K562 (cell line): ENCODE results near the gene IVL. TPM values are rescaled to one million over a fixed set of nuclear protein-coding genes. Genes with fewer than 3 reads are reported as not detected.

ENCODE experiments used
- ATAC-seq: fragments of 200-7000 bp; cut with Tn5 transposase; 3 replicates; pipeline ENCODE4 v1.9.1; 2020; ENCODE audit warnings: moderate library complexity
- BruUV-seq: library from RNA; stranded (reverse); fragments of 400-500 nt; replicated peaks from 2 replicates; lab custom pipeline; 2021; lab: Mats Ljungman, UMichigan
- CTCF ChIA-PET: fragments of 300-600 bp; formaldehyde crosslinking; extraction: SDS; loops from one replicate; lab custom pipeline; 2021; ENCODE audit warnings: low intra/inter-chr PET ratio; lab: Yijun Ruan, JAX
- POLR2A ChIA-PET: fragments of 300-600, 350-650 bp; sonication (Branson Sonifier 250); formaldehyde crosslinking; extraction: SDS; loops from one replicate; lab custom pipeline; 2021; ENCODE audit warnings: antibody characterized with exemption, inconsistent platforms; lab: Yijun Ruan, JAX
- DNase-seq, 4 experiments: peaks; one replicate each; pipeline versions ENCODE4 v3.0.0 to v3.0.0-alpha.2; 2011 to 2018; ENCODE audit warnings: low spot score in 3 of 4, mixed read lengths in 3 of 4; ENCODE audit errors: extremely low read depth in 1 of 4
- FAIRE-seq: peaks from 2 replicates; lab custom pipeline; 2011; peaks lifted over from hg19 to GRCh38; lab: Jason Lieb, UNC
- H2AFZ ChIP-seq: 2 replicates; pipeline ENCODE4 v1.6.0; 2011; ENCODE audit warnings: low read depth, low read length, control low read depth, inconsistent platforms
- H3K27ac ChIP-seq: fragments of 200-600 bp; 3 replicates; pipeline ENCODE4 v1.8.0; 2011; ENCODE audit warnings: low read depth, mild to moderate bottlenecking, control low read depth, inconsistent platforms, low read length, moderate library complexity, mixed read lengths; ENCODE audit errors: extremely low read depth
- H3K27me3 ChIP-seq, 2 experiments: fragments of 300-600 bp in 1 of 2; 2 replicates in 1 of 2; 3 replicates in 1 of 2; pipeline versions ENCODE4 v1.6.0 to v1.8.0; 2011; ENCODE audit warnings: inconsistent platforms in 2 of 2, low read length in 2 of 2, mild to moderate bottlenecking in 1 of 2, mixed read lengths in 1 of 2, moderate library complexity in 1 of 2; ENCODE audit not compliant: control insufficient read depth in 2 of 2, insufficient read depth in 2 of 2
- H3K36me3 ChIP-seq: fragments of 300-600 bp; 3 replicates; pipeline ENCODE4 v1.8.0; 2011; ENCODE audit warnings: mild to moderate bottlenecking, low read length, inconsistent platforms; ENCODE audit not compliant: control insufficient read depth, insufficient read depth
- H3K4me1 ChIP-seq, 2 experiments: fragments of 200-600 bp in 1 of 2; replicated peaks in 1 of 2; 2 replicates in 1 of 2; 3 replicates in 1 of 2; pipeline versions ENCODE4 v1.5.1 to v1.8.0; 2011; ENCODE audit warnings: inconsistent platforms in 2 of 2, low read length in 2 of 2, mild to moderate bottlenecking in 1 of 2, mixed read lengths in 1 of 2, moderate library complexity in 1 of 2; ENCODE audit not compliant: control insufficient read depth in 2 of 2, insufficient read depth in 2 of 2
- H3K4me2 ChIP-seq: 2 replicates; pipeline ENCODE4 v1.6.1; 2011; ENCODE audit warnings: low read length, control low read depth, inconsistent platforms, mixed read lengths; ENCODE audit not compliant: insufficient read depth
- H3K4me3 ChIP-seq: fragments of 200-600 bp; sonication (generic), shearing (Covaris generic); 2 replicates; pipeline ENCODE4 v1.5.1; 2016; ENCODE audit warnings: control low read depth, inconsistent platforms
- H3K79me2 ChIP-seq: fragments of 200-600 bp; 3 replicates; pipeline ENCODE4 v1.8.0; 2011; ENCODE audit warnings: low read length, inconsistent platforms; ENCODE audit not compliant: control insufficient read depth, insufficient read depth
- H3K9ac ChIP-seq, 2 experiments: 2 replicates each; pipeline versions ENCODE4 v1.6.0 to v1.6.1; 2011; ENCODE audit warnings: low read depth in 2 of 2, low read length in 2 of 2, control low read depth in 1 of 2, inconsistent platforms in 1 of 2, mild to moderate bottlenecking in 1 of 2, mixed read lengths in 1 of 2; ENCODE audit not compliant: insufficient read depth in 1 of 2
- H3K9me1 ChIP-seq: one replicate; pipeline ENCODE4 v1.6.0; 2011; ENCODE audit warnings: inconsistent platforms, mild to moderate bottlenecking, low read length, moderate library complexity; ENCODE audit not compliant: control insufficient read depth, insufficient read depth
- H3K9me3 ChIP-seq: replicated peaks from 2 replicates; pipeline ENCODE4 v1.5.1; 2011; ENCODE audit warnings: low read depth, low read length, inconsistent platforms; ENCODE audit not compliant: control insufficient read depth, insufficient read depth
- H4K20me1 ChIP-seq: replicated peaks from 2 replicates; pipeline ENCODE4 v1.6.1; 2011; ENCODE audit warnings: low read length, inconsistent platforms, mixed read lengths; ENCODE audit not compliant: control insufficient read depth, insufficient read depth
- FUS ChIP-seq: fragments of 200-400 bp; formaldehyde crosslinking; optimal IDR thresholded peaks from 2 replicates; pipeline ENCODE3; 2017; ENCODE audit warnings: low read depth, low read length
- HLTF ChIP-seq: fragments of 450-650 bp; IDR thresholded peaks from 2 replicates; pipeline ENCODE4 v1.6.1; 2016
- NCOA6 ChIP-seq: fragments of 450-650 bp; IDR thresholded peaks from 2 replicates; pipeline ENCODE4 v1.6.1; 2017; ENCODE audit warnings: mild to moderate bottlenecking
- NFE2 ChIP-seq: IDR thresholded peaks from 2 replicates; pipeline ENCODE4 v1.6.1; 2014; ENCODE audit warnings: antibody characterized with exemption, low read depth
- PTRF ChIP-seq: fragments of 450-650 bp; IDR thresholded peaks from 2 replicates; pipeline ENCODE4 v1.6.1; 2016; ENCODE audit warnings: mild to moderate bottlenecking, missing genetic modification characterization, missing compliant biosample characterization
- RB1 ChIP-seq: fragments of 450-650 bp; IDR thresholded peaks from 2 replicates; pipeline ENCODE4 v1.6.1; 2017; ENCODE audit warnings: low read depth, mild to moderate bottlenecking
- SIX5 ChIP-seq, 2 experiments: IDR thresholded peaks; 2 replicates each; pipeline ENCODE4 v1.6.1; 2011; ENCODE audit warnings: low read length in 2 of 2, borderline replicate concordance in 1 of 2, low read depth in 1 of 2, mild to moderate bottlenecking in 1 of 2, moderate library complexity in 1 of 2; ENCODE audit not compliant: insufficient read depth in 1 of 2
- SMARCB1 ChIP-seq: IDR thresholded peaks from 2 replicates; pipeline ENCODE4 v1.6.1; 2011; ENCODE audit warnings: improper control_type of control experiment, low read depth; ENCODE audit not compliant: insufficient read length
- SMARCC2 ChIP-seq: fragments of 450-650 bp; IDR thresholded peaks from 2 replicates; pipeline ENCODE4 v1.6.1; 2017; ENCODE audit warnings: antibody characterized with exemption, moderate library complexity, mild to moderate bottlenecking, low read depth
- SRF ChIP-seq, 2 experiments: fragments of 250-450, 450-650 bp in 1 of 2; sonication (Bioruptor Pico) in 1 of 2; sonication (generic) in 1 of 2; formaldehyde crosslinking; IDR thresholded peaks; 2 replicates each; pipeline versions ENCODE4 v1.5.0 to v1.5.1; 2020 to 2022; ENCODE audit warnings: mild to moderate bottlenecking in 1 of 2, missing genetic modification reagents in 1 of 2
- TRIM28 ChIP-seq: fragments of 450-650 bp; IDR thresholded peaks from 2 replicates; pipeline ENCODE4 v1.6.1; 2017
- YY1 ChIP-seq, 3 experiments: IDR thresholded peaks; 2 replicates each; pipeline ENCODE4 v1.6.1; 2011; ENCODE audit warnings: low read length in 2 of 3, mild to moderate bottlenecking in 2 of 3, moderate library complexity in 2 of 3, borderline replicate concordance in 1 of 3, control low read depth in 1 of 3, low read depth in 1 of 3; ENCODE audit not compliant: insufficient read depth in 3 of 3, insufficient replicate concordance in 2 of 3, control insufficient read depth in 1 of 3, insufficient read length in 1 of 3; ENCODE audit errors: extremely low read depth in 1 of 3
- ZKSCAN8 ChIP-seq: fragments of 200-800 bp; sonication (Bioruptor generic); IDR thresholded peaks from 2 replicates; pipeline ENCODE4 v1.6.1; 2016; ENCODE audit warnings: missing genetic modification characterization, missing compliant biosample characterization
- ZNF551 ChIP-seq: fragments of 250-450 bp; sonication (Bioruptor Pico); IDR thresholded peaks from 2 replicates; pipeline ENCODE4 v1.5.0; 2021; ENCODE audit warnings: mild to moderate bottlenecking, moderate library complexity
- ZNF583 ChIP-seq: fragments of 250-450 bp; sonication (Bioruptor Pico); IDR thresholded peaks from 2 replicates; pipeline ENCODE4 v1.4.0; 2020
- ZNF699 ChIP-seq: fragments of 250-450 bp; sonication (Bioruptor Pico); IDR thresholded peaks from 2 replicates; pipeline ENCODE4 v1.8.0; 2021; ENCODE audit warnings: mild to moderate bottlenecking, moderate library complexity; ENCODE audit not compliant: insufficient replicate concordance
- WGBS: fragments of 100-300 bp; shearing (Covaris generic); methylation state at CpG from one replicate; pipeline ENCODE4 v1.1.6; 2016; ENCODE audit warnings: low coverage, mixed read lengths; ENCODE audit not compliant: insufficient coverage; ENCODE audit errors: missing lambda C conversion rate; 5-methylcytosine and 5-hydroxymethylcytosine counted together
- in situ Hi-C: fragments of 300-500 bp; cut with MboI; formaldehyde crosslinking; loops from 4 replicates; pipeline ENCODE4 v1.15.0; 2018; ENCODE audit warnings: inconsistent platforms, mixed read lengths
- intact Hi-C: fragments of 100-400 bp; cut with micrococcal nuclease; formaldehyde crosslinking; loops from 2 replicates; pipeline ENCODE4 v1.14.2; 2022
- polyA plus RNA-seq, 8 experiments: library from polyadenylated mRNA; depleted of rRNA in 4 of 8; stranded (reverse) in 5 of 8; unstranded in 3 of 8; fragments of >200 nt; fragmentation: Nextera tagmentation in 2 of 8; fragmentation: Illumina TruSeq in 1 of 8; extraction: Ambion mirVana in 2 of 8; extraction: Trizol in 1 of 8; gene quantifications; 2 replicates each; pipeline versions ENCODE4 v1.2.1 to v1.2.3, GENCODE V29; 2011 to 2014; ENCODE audit warnings: inconsistent platforms in 1 of 8, missing spikeins in 1 of 8
- total RNA-seq, 7 experiments: library from RNA; depleted of rRNA in 6 of 7; stranded (reverse); fragments of >200 nt in 6 of 7; fragmentation: Illumina TruSeq in 2 of 7; extraction: Trizol in 2 of 7; gene quantifications; 2 replicates each; pipeline versions ENCODE4 v1.2.1 to v1.2.3, GENCODE V29; 2011 to 2021; ENCODE audit warnings: low replicate concordance in 1 of 7
- TF ChIP-seq, protein P1 (sequence below), 2 experiments: IDR thresholded peaks; 2 replicates each; pipeline ENCODE4 v1.6.1; 2011; ENCODE audit warnings: borderline replicate concordance in 1 of 2, control low read depth in 1 of 2, low read depth in 1 of 2, low read length in 1 of 2, mild to moderate bottlenecking in 1 of 2, mixed read lengths in 1 of 2, moderate library complexity in 1 of 2; ENCODE audit not compliant: insufficient read depth in 1 of 2, insufficient read length in 1 of 2, poor library complexity in 1 of 2, severe bottlenecking in 1 of 2; ENCODE audit errors: extremely low read depth in 1 of 2

The IVL gene
- total and polyA plus RNA-seq, 9 of the 15 experiments (the other 6 are each of a cell fraction or from before 2014, with no cell fraction given): not detected

DNA sequence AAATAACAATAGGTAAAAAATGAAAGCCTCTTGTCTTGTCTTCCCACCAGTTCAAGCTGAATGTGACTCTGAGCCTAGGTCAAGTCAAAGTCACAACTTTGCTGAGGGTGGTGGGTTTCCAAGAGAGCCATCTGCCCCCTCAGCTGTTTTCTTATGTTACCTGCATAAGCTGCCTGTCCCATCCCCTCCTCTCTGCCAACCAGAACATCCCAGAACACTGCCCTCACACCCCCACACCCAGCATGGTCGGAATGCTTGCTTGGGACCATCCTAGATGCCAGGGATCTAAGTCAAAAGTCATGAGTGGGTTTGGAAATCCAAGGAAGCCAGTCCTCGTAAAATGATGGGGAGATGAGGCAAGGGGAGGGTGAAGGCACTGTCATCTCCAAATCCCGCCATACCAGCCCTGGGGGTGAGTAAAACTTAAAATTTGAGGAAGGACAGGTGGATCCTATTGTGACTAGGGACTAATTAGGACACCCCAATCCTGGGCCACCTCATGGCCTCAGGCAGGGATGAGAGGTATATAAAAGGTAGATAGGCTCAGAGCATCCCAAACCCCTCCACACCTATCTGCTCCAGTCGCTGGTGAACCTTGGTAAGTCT lies 38.4 kb downstream of the IVL start, which contains the start of gene SPRR5:
Gene SPRR5, plus strand, starts transcription at position 556 of the 606 bp plus-strand sequence. CDS start 1,349 bp downstream, outside the sequence.
- TF ChIP-seq ZNF699 (CRISPR knock-in tag) (no peak), NCOA6 (no peak), SMARCB1 (no peak), FUS (no peak), ZNF551 (CRISPR knock-in tag) (no peak), ZKSCAN8 (CRISPR knock-in tag) (no peak), NFE2 (no peak), SRF (CRISPR knock-in tag; IDR thresholded peaks at IDR 0.05) (no peak), HLTF (no peak), RB1 (no peak), SMARCC2 (no peak), SIX5 (IDR thresholded peaks at IDR 0.05; ENCODE audit: borderline replicate concordance in 1 of 2, insufficient read depth in 1 of 2, low read depth in 1 of 2, low read length in 2 of 2) (no peak), YY1 (IDR thresholded peaks at IDR 0.05; ENCODE audit: borderline replicate concordance in 1 of 3, control insufficient read depth in 1 of 3, extremely low read depth in 1 of 3, insufficient read depth in 3 of 3, insufficient read length in 1 of 3, insufficient replicate concordance in 2 of 3, low read depth in 1 of 3, low read length in 2 of 3) (no peak), TRIM28 (no peak), PTRF (tag) (no peak), ZNF583 (CRISPR knock-in tag) (no peak)
- TF ChIP-seq, protein P1, sequence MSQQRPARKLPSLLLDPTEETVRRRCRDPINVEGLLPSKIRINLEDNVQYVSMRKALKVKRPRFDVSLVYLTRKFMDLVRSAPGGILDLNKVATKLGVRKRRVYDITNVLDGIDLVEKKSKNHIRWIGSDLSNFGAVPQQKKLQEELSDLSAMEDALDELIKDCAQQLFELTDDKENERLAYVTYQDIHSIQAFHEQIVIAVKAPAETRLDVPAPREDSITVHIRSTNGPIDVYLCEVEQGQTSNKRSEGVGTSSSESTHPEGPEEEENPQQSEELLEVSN (IDR thresholded peaks at IDR 0.05; ENCODE audit: borderline replicate concordance in 1 of 2, extremely low read depth in 1 of 2, insufficient read depth in 1 of 2, insufficient read length in 1 of 2, low read depth in 1 of 2, low read length in 1 of 2, poor library complexity in 1 of 2, severe bottlenecking in 1 of 2): no peak
- ATAC-seq (no peak), FAIRE-seq (no peak), DNase-seq (no peak)
- Histone ChIP-seq H3K9ac (no peak within 1 kb of the TSS), H3K36me3 (no peaks in the 10 kb centered on the region), H3K79me2 (no peaks in the 10 kb centered on the region), H3K9me3 (no peaks in the 10 kb centered on the region), H3K9me1 (no peaks in the 10 kb centered on the region), H2AFZ (no peak within 1 kb of the TSS), H4K20me1 (no peaks in the 10 kb centered on the region), H3K4me3 (no peak within 1 kb of the TSS), H3K27me3 (peaks cover 2 to 12% of the 10 kb centered on the region in 2 experiments; a peak in 2 of 5 replicates), H3K4me1 (no peaks in the 10 kb centered on the region), H3K4me2 (no peak within 1 kb of the TSS), H3K27ac (no peak within 1 kb of the TSS)
- intact Hi-C loops: no loop called here
- in situ Hi-C loops: no loop called here
- ChIA-PET CTCF (no interaction called here), POLR2A (no interaction called here)
- BruUV-seq: no TSS peak
- 0% methylated on average over 4 of the region's 4 CpGs for WGBS
